GM18867 (cell line): ENCODE results near the gene XAB2.

Experiments used
- ATAC-seq: cut with Tn5 transposase; IDR thresholded peaks from one replicate; pipeline ENCODE4 v1.9.1; 2021; ENCODE audit warnings: mild to moderate bottlenecking, moderate library complexity; ENCODE audit not compliant: unreplicated experiment

Gene XAB2

DNA sequence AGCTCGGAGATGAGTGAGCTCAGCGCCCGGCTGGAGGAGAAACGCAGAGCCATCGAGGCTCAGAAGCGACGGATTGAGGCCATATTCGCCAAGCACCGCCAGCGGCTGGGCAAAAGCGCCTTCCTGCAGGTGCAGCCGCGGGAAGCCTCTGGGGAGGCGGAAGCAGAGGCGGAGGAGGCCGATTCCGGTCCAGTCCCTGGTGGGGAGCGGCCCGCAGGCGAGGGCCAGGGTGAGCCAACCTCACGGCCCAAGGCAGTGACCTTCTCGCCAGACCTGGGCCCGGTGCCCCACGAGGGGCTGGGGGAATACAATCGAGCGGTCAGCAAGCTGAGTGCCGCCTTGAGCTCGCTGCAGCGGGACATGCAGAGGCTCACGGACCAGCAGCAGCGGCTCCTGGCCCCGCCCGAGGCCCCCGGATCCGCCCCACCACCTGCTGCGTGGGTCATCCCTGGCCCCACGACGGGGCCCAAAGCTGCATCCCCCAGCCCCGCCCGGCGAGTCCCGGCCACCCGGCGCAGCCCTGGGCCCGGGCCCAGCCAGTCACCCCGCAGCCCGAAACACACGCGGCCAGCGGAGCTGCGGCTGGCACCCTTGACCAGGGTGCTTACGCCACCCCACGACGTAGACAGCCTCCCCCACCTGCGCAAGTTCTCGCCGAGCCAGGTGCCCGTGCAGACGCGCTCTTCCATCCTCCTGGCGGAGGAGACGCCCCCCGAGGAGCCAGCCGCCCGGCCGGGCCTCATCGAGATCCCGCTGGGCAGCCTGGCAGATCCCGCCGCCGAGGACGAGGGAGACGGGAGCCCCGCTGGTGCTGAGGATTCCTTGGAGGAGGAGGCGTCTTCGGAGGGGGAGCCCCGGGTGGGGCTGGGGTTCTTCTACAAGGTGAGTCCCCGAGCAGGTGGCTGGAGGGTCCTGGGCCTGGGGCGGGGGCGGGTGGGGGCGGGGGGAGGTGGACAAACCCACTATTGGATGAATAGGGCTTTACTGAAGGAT is 16.8 kb downstream of the XAB2 start:
- no peak for ATAC-seq

DNA sequence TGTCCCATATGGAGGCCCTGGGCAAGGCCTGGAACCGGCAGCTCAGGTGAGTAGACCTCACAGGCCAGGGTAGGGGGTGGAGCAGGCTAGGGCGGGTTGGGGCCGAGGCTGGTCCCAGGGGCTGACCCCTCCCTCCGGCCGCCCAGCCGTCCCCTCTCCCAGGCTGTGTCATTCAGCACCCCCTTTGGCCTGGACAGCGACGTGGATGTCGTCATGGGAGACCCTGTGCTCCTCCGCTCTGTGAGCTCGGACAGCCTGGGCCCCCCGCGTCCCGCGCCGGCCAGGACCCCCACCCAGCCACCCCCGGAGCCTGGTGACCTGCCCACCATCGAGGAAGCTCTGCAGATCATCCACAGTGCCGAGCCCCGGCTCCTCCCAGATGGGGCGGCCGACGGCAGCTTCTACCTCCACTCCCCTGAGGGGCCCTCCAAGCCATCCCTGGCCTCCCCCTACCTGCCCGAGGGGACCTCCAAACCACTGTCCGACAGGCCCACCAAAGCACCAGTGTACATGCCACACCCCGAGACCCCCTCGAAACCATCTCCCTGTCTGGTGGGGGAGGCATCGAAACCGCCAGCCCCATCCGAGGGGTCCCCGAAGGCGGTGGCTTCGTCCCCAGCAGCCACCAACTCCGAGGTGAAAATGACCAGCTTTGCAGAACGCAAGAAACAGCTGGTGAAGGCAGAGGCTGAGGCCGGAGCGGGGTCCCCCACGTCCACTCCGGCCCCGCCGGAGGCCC is 17.6 kb downstream of the XAB2 start:
- no peak for ATAC-seq

- ATAC-seq: no peak
Measured at GRCh38 chr19:7610491-7611240, 18.7 kb downstream of the XAB2 start.

DNA sequence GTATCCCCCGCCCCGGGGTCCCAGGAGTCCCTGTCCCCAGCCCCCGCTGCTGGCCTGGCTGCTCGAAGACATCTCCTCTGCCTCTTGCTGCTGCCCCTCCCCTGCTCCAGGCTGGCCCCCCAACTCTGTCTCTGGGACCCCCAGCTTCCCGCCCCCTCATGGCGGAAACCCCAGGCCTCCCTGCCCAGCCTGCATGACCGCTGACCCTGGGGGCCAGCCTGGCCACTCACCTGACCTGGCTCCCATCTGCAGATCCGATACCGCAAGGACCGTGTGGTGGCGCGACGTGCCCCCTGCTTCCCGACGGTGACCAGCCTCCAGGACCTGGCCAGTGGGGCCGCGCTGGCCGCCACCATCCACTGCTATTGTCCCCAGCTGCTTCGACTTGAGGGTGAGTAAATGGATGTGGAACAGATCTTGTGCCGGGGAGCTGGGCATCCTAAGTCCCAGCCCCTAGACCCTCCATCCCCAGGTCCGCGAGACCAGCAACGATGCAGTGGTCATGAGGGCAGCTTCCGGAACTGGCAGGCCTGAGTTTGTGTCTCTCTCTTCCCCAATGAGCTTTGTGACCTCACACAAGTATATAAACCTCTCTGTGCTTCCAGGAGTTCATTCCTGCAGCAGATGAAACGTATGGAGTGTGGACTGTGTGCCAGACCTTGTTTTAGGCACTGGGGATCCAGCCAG is 21.3 kb downstream of the XAB2 start:
- ATAC-seq: no peak

GRCh38 chr19:7607212-7607873 is 22.0 kb downstream of the XAB2 start:
- no peak for ATAC-seq

- ATAC-seq: no peak
Measured at GRCh38 chr19:7606289-7606688, 23.1 kb downstream of the XAB2 start.

- ATAC-seq: no peak
Measured at GRCh38 chr19:7605490-7606222, 23.7 kb downstream of the XAB2 start.

- no peak for ATAC-seq
Measured at GRCh38 chr19:7603919-7604318, 25.4 kb downstream of the XAB2 start.

DNA sequence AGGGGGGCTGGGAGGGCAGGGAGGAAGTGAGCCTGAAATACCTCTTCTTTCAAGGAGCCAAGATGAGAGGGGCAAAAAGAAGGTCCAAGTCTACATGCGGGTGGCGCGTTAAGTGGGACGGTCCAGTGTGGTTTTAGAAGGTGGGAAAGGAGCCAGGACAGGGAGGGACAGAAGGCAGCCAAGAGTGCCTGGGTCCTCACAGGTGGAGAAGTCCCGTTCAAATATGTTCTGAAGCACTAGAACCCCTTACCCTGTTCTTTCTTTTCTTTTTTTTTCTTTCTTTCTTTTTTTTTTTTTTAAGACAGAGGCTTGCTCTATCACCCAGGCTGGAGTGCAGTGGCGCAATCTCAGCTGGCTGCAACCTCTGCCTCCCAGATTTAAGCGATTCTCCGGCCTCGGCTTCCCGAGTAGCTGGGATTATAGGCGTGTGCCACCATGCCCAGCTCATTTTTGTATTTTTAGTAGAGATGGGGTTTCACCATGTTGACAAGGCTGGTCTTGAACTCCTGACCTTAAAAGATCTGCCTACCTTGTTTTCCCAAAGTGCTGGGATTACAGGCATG is 26.3 kb downstream of the XAB2 start:
- no peak for ATAC-seq

- ATAC-seq: no peak
Measured at GRCh38 chr19:7602240-7602934, 27.0 kb downstream of the XAB2 start.

DNA sequence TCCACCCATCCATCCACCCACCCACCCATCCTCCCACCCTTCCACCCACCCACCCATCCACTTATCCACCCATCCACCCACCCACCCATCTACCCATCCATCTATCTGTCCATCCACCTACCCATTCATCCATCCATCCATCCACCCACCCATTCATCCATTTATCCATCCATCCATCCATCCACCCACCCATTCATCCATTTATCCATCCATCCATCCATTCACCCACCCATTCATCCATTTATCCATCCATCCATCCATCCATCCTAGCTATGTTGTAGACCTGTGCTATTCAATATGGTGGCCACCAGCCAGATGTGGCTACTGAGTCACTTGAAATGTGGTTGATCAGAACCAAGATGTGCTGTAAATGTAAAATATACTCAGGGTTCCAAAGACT is 28.6 kb downstream of the XAB2 start:
- ATAC-seq: no peak

GRCh38 chr19:7598180-7598579 is 31.2 kb downstream of the XAB2 start:
- no peak for ATAC-seq

DNA sequence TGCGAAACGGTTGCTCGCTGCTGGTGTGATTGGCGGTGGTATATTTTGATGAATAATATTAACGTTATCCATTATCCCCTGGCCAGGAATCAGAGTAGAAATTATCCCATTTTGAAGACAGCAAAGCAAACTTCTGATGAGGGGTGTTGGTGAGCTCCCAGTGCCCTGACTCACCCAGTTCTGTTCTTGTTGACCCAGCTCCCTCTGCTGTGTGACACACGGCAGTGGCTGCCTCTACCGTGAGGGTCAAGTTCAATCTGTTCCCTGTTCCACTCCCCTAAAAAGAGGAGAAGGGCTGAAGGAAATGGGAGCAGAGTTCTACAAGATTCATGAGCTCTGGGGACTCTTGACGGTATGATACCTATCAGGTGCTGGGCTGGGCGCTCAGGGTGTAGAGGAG is 31.7 kb downstream of the XAB2 start:
- no peak for ATAC-seq

DNA sequence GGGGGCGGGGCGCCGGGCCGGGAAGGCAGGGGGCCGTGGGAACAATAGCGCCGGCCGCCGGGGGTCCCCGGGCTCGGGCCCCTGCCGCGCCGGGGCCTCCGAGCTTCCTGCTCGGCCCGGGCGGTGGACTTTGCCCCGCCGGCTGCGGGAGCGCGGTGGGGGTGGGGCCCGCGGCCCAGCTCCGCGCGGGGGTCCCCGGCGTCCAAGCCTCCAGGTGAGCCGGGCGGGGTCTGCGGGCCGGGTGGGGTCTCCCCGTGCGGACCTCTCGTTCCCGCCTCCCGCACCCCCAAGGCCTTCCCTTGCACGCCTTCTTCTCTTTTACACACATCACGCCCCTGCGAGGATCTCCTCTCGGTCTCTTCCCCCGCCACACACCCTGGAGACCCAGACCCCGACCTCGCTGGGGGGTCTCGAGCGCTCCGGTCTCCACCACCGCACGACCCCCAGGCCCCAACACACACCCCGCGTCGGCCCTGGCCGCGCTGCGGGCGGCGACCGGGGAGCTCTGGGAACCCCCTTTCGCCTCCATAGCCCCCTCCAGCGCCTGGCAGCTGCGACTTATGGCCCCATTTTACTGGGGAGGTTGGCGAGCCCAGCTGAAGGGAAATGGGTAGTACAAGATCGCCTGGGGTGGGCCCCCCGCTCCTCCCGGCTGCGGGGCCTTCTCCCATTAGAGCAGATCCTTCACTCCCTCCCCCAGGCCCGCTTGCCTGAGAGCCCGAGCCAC is 33.0 kb downstream of the XAB2 start:
- no peak for ATAC-seq

DNA sequence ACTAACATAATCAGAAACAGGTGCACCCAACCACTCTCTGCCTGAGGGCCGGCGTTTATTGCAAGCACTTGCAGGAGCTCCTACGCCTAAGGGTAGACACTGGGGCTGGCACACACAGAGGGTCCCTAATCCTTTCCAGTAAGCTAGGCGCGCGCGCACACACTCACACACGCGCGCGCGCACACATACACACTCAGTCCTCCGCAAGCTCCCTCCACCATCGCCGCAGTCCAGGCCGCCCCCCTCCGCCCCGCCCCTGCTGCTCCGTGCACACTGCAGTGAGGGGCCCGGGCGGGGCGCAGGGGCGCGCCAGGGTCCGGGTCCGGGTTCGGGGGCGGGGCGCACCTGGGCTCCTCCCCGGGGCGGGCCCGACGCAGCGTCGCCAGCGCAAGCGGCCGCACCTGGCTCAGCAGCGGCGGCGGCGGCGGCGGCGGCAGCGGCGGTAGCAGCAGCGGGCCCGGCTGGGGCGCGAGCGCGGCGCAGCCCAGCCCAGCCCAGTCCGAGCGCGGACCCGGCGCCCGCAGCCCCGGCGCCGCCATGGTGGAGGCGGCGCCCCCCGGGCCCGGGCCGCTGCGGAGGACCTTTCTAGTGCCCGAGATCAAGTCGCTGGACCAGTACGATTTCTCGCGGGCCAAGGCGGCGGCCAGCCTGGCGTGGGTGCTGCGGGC is 33.7 kb downstream of the XAB2 start, which contains the start of gene CAMSAP3:
TSS of gene CAMSAP3 (plus strand) at position 398 of the 668 bp plus-strand sequence. CDS start at position 538, 140 bp downstream.
- ATAC-seq: no peak

DNA sequence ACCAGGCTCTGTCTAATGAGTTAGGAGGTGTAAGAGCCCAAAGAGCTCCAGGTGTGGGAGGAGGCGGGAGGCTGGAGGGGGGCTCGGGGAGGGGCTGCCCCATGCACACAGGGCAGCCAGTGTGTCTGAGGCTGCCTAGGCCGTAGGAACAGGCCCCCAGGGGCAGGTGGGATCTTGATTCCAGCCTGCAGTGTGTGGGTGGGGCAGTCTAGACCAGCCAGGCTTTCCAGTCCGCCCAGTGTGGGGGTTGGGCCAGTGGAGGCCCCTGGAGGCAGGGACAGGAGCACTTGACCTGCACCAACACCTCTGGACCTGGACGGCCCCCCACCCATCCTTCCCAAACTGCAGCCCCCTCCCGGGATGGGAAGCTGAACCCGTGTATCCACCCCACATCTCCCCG is 39.1 kb downstream of the XAB2 start:
- no peak for ATAC-seq

- no peak for ATAC-seq
Measured at GRCh38 chr19:7589822-7590221, 39.5 kb downstream of the XAB2 start.
